DND-41 (cell line): ENCODE measurements around the gene SULF2.
"Not testable (repeated sequence)": the region's sequence is repeated elsewhere in the genome, so short reads cannot be mapped to it uniquely, and the experiment has no call there.

ENCODE experiments used
- ATAC-seq: fragments of 200-7000 bp; cut with Tn5 transposase; 3 replicates; pipeline ENCODE4 v1.9.1; 2021; ENCODE audit warnings: low read depth; ENCODE audit not compliant: insufficient read depth
- DNase-seq: peaks from one replicate; pipeline ENCODE4 v3.0.0-alpha.2; 2020
- H2AFZ ChIP-seq: 2 replicates; pipeline ENCODE4 v1.6.0; 2012; ENCODE audit warnings: low read depth, low read length
- H3K27ac ChIP-seq: 2 replicates; pipeline ENCODE4 v1.5.1; 2012; ENCODE audit warnings: low read length, inconsistent platforms
- H3K27me3 ChIP-seq: fragments of 200-600 bp; sonication (generic); 2 replicates; pipeline ENCODE4 v1.6.0; 2012; ENCODE audit warnings: low read length, mild to moderate bottlenecking, inconsistent platforms; ENCODE audit not compliant: insufficient read depth, poor library complexity
- H3K36me3 ChIP-seq: 2 replicates; pipeline ENCODE4 v1.5.1; 2012; ENCODE audit warnings: low read length, inconsistent platforms; ENCODE audit not compliant: insufficient read depth
- H3K4me1 ChIP-seq: 2 replicates; pipeline ENCODE4 v1.5.1; 2012; ENCODE audit warnings: mild to moderate bottlenecking, low read length; ENCODE audit not compliant: insufficient read depth
- H3K4me2 ChIP-seq: 2 replicates; pipeline ENCODE4 v1.6.0; 2012; ENCODE audit warnings: mild to moderate bottlenecking, moderate library complexity, low read length, inconsistent platforms; ENCODE audit not compliant: insufficient read depth
- H3K4me3 ChIP-seq, 2 experiments: fragments of 200-600 bp in 1 of 2; shearing (Covaris generic) in 1 of 2; 2 replicates each; pipeline ENCODE4 v1.5.1; 2012 to 2016; ENCODE audit warnings: inconsistent platforms in 2 of 2, low read length in 2 of 2, mild to moderate bottlenecking in 2 of 2, low read depth in 1 of 2, moderate library complexity in 1 of 2
- H3K79me2 ChIP-seq: 2 replicates; pipeline ENCODE4 v1.6.0; 2012; ENCODE audit warnings: low read length, inconsistent platforms; ENCODE audit not compliant: insufficient read depth
- H3K9ac ChIP-seq: 2 replicates; pipeline ENCODE4 v1.6.0; 2012; ENCODE audit warnings: low read depth, mild to moderate bottlenecking, inconsistent platforms, low read length, moderate library complexity
- H3K9me3 ChIP-seq: 2 replicates; pipeline ENCODE4 v1.5.1; 2012; ENCODE audit warnings: low read length, moderate library complexity, mild to moderate bottlenecking, inconsistent platforms; ENCODE audit not compliant: insufficient read depth, severe bottlenecking
- H4K20me1 ChIP-seq: 2 replicates; pipeline ENCODE4 v1.6.0; 2012; ENCODE audit warnings: low read length; ENCODE audit not compliant: insufficient read depth
- EZH2 ChIP-seq: IDR thresholded peaks from 3 replicates; pipeline ENCODE4 v1.6.1; 2012; ENCODE audit warnings: borderline replicate concordance, low read depth, mild to moderate bottlenecking, moderate library complexity, low read length, inconsistent platforms; ENCODE audit not compliant: severe bottlenecking
- TF ChIP-seq, protein P1 (sequence below): IDR thresholded peaks from 2 replicates; pipeline ENCODE4 v1.5.1; 2012; ENCODE audit warnings: borderline replicate concordance, low read length, moderate library complexity, mild to moderate bottlenecking; ENCODE audit not compliant: poor library complexity, severe bottlenecking; ENCODE audit errors: extremely low read depth

SULF2 gene

DNA sequence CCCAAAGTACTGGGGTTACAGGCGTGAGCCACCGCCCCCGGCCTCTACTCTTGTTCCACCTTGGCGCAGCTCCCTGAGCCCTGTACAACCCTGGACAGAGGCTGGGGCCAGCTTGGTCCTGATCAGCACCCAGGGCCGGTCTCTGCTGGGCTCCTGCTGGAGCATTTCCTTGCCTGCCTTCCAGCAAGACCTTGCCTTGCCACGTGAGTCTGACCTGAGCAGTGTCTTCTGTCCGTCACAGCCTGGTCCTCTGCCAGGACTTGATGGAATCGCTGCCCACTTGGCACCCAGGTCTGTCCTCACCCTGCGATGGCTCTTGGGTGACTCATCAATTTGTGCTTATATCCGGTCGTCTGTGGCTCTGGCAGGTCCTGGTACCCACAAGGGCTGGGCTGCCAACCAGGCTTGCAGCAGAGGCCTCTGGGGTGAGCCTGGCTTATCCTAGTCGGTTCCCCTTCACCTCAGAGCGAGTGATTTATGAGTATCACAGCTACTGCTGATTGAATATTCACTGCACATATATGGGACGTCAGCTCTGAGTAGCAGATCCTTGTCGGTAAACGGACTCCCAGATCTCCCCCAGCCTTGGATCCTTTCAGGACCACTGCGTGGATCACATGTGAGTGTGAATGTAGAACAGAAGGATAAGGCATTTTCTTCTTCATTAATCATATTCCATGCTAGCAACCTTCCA is 10.1 kb upstream of the SULF2 start:
- no peak overlapping the region for H3K27ac ChIP-seq
- H3K4me2 ChIP-seq: no peak overlapping the region
- no peak for TF ChIP-seq EZH2
- TF ChIP-seq, protein P1, sequence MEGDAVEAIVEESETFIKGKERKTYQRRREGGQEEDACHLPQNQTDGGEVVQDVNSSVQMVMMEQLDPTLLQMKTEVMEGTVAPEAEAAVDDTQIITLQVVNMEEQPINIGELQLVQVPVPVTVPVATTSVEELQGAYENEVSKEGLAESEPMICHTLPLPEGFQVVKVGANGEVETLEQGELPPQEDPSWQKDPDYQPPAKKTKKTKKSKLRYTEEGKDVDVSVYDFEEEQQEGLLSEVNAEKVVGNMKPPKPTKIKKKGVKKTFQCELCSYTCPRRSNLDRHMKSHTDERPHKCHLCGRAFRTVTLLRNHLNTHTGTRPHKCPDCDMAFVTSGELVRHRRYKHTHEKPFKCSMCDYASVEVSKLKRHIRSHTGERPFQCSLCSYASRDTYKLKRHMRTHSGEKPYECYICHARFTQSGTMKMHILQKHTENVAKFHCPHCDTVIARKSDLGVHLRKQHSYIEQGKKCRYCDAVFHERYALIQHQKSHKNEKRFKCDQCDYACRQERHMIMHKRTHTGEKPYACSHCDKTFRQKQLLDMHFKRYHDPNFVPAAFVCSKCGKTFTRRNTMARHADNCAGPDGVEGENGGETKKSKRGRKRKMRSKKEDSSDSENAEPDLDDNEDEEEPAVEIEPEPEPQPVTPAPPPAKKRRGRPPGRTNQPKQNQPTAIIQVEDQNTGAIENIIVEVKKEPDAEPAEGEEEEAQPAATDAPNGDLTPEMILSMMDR: no peak
- no peaks in the 10 kb centered on the region for H3K36me3 ChIP-seq
- H3K9me3 ChIP-seq: no peaks in the 10 kb centered on the region
- no peak overlapping the region for H3K9ac ChIP-seq
- H2AFZ ChIP-seq: no peak overlapping the region
- H3K79me2 ChIP-seq: no peaks in the 10 kb centered on the region
- ATAC-seq (no peak), DNase-seq (no peak)
- no peaks in the 10 kb centered on the region for H3K27me3 ChIP-seq
- no peak overlapping the region for H3K4me3 ChIP-seq
- no peaks in the 10 kb centered on the region for H4K20me1 ChIP-seq
- no peaks in the 10 kb centered on the region for H3K4me1 ChIP-seq

DNA sequence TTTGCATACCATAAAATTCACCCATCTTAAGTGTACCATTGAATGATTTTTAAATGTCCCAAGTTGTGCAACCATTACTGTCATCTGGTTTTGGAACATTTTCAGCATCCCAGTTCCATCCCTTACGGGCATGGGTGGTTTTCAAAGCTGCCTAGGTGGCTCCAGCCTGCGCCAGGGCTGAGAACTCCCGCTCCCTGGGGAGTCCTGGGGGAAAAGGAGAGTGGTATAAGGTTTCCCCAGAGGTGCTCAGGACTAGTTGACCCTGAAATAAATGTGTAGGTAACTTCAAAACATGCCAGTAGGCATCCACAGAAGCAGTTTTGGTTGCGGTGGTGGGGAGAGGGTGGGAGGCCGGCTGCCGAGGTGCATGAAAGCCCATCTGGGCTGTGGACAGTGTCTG is 9.0 kb upstream of the SULF2 start:
- not testable (repeated sequence) for H3K9ac ChIP-seq, H3K9me3 ChIP-seq, H3K27me3 ChIP-seq, DNase-seq, H4K20me1 ChIP-seq, H3K79me2 ChIP-seq, ATAC-seq, H3K4me1 ChIP-seq, H2AFZ ChIP-seq, H3K4me3 ChIP-seq, H3K27ac ChIP-seq, H3K4me2 ChIP-seq, H3K36me3 ChIP-seq

DNA sequence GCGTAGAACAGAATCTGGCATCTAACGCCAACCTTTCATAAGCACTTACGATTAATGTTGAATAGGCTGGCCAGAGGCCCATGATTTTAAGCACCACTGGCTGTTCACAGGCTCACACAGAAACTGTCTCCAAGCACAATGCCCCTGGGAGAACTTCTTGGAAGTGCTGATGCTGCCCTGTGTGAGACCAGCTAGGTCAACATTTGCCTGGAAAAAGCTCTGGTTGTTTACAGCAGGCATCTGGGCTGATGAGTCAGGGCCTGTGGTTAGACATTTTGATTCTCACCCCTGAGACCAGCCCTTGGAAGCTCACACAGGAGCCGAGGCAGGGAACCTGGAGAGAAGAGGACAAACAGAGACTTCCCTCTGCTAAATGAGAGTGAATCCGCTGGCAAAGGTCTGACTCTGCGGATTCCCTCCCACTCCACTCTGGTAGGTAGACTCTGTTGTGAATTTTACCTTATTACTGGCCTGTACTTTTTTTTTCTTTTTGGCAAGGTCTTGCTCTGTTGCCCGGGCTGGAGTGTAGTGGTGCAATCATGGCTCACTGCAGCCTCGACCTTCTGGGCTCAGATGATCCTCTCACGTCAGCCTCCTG is 6.8 kb upstream of the SULF2 start:
- TF ChIP-seq EZH2: no peak
- TF ChIP-seq, protein P1: no peak
- no peaks in the 10 kb centered on the region for H3K79me2 ChIP-seq
- ATAC-seq (no peak), DNase-seq (no peak)
- no peaks in the 10 kb centered on the region for H3K36me3 ChIP-seq
- H3K27me3 ChIP-seq: no peaks in the 10 kb centered on the region
- no peak overlapping the region for H3K9ac ChIP-seq
- H3K4me2 ChIP-seq: no peak overlapping the region
- no peaks in the 10 kb centered on the region for H3K9me3 ChIP-seq
- no peaks in the 10 kb centered on the region for H3K4me1 ChIP-seq
- no peak overlapping the region for H2AFZ ChIP-seq
- H3K27ac ChIP-seq: no peak overlapping the region
- no peaks in the 10 kb centered on the region for H4K20me1 ChIP-seq
- no peak overlapping the region for H3K4me3 ChIP-seq

DNA sequence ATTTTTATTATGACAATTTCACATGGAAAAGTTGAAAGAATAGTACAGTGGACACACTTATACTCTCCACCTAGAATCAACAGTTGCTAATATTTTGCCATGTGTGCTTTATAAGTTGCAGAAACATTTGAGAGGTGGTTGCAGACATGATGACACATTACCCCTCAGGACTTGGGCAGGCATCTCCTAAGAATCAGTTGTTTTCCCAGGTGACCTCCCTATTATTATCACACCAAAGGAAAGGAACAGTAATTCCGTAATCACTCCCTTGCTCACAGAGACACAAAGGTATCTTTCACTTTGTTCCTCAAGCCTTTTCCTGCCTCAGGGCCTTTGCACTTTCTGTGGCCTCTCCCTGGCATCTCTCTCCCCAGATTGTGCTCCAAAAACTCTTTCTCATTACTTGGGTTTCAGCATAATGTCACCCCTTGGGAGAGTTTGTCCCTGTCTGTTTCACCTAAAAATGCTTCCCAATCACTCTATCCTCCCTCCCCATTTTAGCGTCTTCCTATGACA is 5.9 kb upstream of the SULF2 start:
- no peak overlapping the region for H3K4me3 ChIP-seq
- no peak overlapping the region for H3K9ac ChIP-seq
- no peak overlapping the region for H3K4me2 ChIP-seq
- no peaks in the 10 kb centered on the region for H3K9me3 ChIP-seq
- H3K4me1 ChIP-seq: no peaks in the 10 kb centered on the region
- no peak for DNase-seq
- ATAC-seq: no peak
- no peaks in the 10 kb centered on the region for H4K20me1 ChIP-seq
- H3K79me2 ChIP-seq: no peaks in the 10 kb centered on the region
- H3K36me3 ChIP-seq: no peaks in the 10 kb centered on the region
- no peak overlapping the region for H2AFZ ChIP-seq
- no peak overlapping the region for H3K27ac ChIP-seq
- H3K27me3 ChIP-seq: peaks cover 4% of the 10 kb centered on the region
- TF ChIP-seq EZH2: no peak
- TF ChIP-seq, protein P1: no peak
